ENCODE data around the gene STON1.
A peak's percentile ranks its signal among the peaks of the same experiment; 100 is the strongest.
"Not testable (repeated sequence)": the region's sequence is repeated elsewhere in the genome, so short reads cannot be mapped to it uniquely, and the experiment has no call there.

Gene STON1

DNA sequence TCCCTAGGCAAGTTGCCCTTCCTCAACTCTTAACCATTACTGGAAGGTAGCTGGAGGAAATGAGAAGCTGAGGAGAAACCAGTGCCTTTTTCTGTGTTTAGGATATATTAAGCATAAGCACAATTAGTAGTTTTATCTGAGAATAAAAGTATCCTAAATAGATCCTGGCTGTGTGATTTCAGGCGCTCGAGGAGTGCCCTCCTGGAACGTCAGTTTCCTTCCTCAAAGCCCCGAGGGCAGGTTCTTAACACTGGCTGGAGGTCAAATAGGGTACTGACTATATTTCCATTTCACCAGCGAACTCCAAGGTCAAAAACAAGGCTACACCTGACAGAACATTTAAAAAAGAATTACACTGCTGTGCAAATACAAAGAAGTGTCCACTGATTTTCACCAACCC is 1.5 kb upstream of the STON1 start:
- no peak for DNase-seq

DNA sequence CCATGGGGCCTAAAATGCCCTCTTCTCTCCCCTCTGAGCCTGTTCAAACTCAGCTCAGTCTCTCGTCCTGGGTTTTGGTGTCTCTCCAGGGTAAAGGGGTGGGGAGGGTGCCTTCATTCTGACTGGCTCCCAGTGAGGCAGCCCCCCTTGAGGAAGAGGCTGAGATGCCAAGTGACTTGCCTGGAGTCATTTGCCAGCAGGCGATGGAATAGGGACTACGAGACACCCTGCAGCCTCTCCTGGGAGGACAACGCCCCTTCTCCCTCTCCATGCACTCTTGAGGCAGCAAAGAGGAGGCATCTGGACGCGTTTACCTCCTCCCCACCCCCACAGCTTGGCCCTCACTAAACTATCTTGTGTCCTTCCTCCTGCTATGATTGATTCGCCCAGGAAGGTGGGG is 760 bp upstream of the STON1 start:
- no peak for DNase-seq

DNA sequence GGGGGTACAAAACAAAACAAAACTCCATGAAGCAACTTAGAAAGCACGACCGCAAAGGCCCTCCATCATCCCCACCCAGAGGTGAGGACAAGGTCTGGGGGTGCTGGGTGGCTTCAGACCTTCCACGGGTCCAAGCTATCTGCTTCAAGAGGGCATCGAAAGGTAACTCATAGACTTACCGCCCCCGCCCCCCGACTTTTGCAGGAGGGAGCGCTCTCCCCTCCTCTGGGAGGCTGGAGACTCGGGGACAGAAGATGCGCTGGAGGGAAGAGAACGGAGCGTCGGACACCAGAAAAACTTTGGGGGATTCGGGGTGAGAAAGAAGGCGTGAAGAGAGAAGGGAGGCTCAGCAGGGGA is 300 bp upstream of the STON1 start:
- peak; percentile 58 for DNase-seq

DNA sequence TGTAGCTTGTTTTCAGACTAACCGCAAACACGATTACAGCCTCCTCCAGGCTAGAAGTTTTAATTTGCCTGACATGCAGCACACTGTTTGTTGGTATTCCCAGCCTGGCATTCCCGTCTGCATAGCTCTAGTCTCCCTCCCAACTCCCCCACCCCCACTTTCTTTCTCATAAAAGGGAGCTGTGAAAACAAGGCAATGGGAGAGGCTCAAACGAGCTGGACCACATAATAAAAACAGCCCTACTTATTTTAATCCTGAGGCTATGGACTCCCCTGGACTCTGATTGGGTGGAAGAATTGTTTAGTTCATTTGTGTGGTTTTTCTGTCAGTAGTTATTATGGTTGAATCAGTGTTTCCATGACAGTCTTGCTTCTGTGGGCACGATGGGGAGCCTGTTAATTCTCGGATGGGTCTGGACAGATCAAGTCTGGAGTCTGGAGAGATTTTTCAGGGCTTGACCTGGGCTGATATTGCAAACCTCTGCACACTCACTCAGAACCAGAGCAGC is 1.2 kb downstream of the STON1 start:
- DNase-seq: no peak

DNA sequence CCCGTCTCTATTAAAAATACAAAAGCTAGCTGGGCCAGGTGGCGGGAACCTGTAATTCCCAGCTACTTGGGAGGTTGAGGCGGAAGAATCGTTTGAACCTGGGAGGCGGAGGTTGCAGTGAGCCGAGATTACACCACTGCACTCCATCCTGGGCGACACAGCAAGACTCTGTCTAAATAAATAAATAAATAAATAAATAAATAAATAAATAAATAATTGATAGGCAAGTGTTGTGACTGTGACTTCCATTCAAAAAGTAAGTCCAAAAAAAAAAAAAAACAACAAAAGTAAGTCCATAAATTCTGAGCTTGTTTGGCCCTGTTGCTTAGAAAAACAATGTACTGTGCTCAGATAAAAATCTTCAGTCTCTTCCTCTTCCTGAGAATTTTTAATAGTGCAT is 2.2 kb downstream of the STON1 start:
- DNase-seq: no peak

DNA sequence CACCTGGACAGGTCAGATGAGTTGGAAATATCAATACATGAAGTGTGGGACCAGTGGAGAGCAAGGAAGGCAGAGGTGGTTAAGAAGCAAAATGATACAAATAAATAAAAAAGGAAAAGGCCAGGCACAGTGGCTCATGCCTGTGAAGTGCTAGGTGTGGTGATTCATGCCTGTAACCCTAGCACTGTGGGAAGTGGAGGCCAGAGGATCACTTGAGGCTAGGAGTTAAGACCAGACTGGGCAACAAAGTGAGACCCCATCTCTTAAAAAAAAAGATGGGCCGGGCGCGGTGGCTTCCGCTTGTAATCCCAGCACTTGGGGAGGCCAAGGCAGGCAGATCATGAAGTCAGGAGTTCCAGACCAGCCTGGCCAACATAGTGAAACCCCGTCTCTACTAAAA is 2.9 kb downstream of the STON1 start:
- DNase-seq: no peak

DNA sequence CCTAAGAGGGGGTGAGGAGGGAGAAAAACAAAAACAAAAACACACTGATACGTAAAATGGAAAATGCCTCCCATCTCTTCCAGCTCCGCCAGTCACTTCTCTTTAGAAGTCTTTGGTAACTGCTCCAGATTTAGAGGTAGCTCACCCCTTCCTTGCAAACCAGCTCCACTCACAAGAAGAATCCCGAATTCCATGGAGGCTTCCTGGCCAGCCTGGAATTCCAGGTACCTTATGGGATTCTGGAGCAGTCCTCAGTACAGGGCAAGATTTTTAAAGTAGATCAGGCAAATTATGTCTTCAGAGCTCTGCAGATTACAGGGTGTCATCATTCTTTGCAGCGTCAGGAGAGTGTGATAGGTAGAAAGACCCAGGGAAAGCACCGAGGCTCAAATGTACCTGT is 4.8 kb downstream of the STON1 start:
- DNase-seq: no peak

DNA sequence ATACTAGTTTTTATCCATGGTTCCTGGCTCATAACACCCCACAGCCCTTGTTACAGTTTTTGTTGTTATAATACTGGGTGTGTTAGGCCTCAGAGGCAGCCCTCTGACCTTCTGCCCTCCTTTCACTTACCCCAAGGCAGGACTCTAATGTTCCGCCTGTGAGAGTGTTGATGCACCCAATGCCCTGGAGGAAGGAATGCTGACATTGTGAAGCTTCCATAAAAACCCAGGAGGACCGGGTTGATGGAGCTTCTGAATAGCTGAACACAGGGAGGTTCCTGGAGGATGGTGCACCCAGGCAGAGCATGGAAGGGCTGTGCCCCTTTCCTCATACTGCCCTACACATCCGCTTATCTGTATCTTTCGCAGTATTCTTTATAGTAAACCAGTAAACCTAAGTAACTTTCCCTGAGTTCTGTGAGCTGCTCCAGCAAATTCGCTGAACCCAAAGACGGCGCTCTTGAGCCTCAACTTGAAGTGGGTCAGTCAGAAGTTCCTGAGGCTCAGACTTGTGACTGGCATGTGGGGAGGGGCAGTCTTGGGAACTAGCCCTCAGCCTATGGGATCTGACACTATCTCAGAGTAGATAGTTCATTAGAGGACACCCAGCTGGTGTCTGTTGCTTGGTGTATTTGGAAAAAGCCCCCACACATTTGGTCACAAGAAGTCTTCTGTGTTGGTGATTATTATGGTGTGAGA is 10.4 kb downstream of the STON1 start:
- DNase-seq: no peak

DNA sequence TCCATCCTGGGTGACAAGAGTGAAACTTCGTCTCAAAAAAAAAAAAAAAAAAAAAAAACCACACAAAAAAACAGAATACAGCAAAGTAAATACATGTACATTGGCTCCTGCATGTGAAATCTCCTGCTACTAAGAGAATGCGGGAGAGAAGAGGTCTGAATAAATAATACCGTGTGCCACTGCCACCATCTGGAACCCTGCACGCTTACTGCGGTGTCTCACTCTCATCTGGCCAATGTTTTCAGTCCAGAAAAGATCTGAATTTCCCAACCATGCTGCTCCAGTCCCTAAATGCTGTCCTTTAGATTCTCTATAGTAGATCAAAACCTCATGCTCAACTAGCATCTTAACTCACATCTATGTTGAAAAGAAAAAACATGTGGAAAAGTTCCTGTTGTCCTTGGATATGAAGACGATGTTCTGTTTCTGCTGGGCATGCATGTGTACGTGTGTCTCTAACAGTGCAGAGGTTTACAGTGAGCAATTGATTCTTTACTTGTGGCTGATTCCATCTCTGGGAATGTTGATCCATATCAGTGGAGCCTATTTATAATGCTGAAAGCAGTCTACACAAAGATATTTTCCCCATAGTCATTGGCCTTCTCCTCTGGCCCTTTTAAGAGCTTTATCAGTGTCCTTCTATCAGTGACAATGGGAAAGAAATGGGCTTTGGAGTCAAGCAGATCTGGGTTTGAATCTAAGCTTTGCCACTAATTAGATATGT is 11.9 kb downstream of the STON1 start:
- no peak for DNase-seq

DNA sequence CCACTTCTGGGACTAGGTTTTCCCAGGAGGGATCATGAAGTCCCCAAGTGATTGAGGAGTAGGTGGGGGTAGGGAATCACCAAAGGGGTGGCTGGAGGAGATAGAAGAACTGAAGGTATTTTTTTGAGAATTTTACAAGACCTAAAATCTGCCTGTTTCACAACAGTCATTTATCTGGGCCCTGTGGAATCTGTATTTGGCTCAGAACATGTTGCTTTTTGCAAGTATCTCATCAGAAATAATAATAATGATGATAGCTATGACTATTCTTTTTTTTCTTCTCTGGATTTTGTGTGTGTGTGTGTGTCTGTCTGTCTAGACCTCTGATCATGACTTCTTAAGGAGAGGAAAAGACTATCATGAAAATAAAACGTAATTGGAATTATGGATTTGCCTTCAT is 13.9 kb downstream of the STON1 start:
- DNase-seq: no peak

DNA sequence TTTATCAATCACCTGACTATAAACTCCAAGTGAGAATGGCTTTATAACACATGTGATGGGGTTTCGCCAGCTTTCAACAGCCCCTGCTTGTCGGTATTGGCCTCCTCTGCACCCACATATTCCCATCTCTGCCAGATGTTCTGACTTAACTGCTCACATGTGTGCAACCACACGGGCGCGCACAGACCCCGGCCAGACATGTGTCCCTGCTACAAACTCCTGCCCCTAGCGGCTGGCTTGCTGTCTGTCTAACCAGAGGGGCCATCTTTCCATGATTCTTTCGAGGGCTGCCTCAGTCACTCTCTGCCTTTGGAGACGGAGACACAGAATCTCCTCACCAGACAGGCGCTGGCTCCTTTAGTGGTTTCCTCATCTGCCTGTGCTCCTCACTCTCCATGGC is 15.3 kb downstream of the STON1 start:
- no peak for DNase-seq

DNA sequence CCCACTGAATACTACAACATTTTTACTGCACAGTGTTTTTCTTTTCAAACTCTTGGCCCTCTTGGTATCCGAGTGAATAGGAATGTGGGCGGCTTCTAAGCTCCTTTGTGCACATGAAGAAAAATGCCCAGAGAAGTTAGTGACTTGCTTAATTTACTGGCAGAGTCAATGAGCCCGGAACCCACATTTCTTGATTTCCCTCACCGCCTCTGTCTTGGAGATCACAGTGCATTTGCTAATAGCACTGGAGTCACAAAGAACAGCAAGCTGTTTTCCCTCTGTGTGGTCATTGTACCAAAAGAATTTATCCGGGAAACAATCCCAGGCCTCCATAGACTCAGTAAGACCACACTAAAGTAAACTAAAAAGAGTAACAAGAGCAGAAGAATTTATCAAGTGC is 18.9 kb downstream of the STON1 start:
- DNase-seq: no peak

DNA sequence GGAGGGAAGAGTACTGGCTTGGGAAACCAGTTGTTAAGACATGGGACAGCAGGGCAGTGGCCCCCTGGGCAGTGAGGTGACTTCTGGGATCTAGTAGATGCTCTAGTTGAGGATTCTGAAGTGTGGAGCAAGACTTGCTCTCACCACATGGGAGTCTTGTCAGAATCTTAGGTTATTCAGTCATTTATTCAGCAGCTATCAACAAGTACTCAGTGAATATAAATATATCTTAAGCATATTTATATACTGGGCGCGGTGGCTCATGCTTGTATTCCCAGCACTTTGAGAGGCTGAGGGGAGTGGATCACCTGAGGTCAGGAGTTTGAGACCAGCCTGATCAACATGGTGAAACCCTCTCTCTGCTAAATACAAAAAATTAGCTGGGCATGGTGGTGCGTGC is 20.0 kb downstream of the STON1 start:
- no peak for DNase-seq

DNA sequence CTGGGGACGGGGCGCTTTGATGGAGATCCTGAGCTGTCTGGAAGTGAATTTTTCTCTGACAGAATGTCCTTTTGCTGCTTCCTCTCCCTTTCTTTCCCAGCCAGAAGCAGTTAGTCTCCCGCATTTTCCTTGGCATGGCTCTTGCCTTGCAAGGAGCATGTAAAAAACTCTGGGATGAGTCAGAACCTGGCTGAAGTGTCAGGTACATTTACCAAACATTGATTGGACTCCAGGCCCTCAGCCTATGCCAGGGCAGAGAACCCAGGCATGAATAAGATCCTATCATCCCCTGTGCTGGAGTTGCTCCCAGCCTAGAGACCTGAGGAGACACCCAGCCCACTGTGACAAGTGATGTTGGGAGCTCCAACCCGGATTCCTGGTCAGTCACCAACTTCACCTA is 21.6 kb downstream of the STON1 start:
- DNase-seq: no peak

DNA sequence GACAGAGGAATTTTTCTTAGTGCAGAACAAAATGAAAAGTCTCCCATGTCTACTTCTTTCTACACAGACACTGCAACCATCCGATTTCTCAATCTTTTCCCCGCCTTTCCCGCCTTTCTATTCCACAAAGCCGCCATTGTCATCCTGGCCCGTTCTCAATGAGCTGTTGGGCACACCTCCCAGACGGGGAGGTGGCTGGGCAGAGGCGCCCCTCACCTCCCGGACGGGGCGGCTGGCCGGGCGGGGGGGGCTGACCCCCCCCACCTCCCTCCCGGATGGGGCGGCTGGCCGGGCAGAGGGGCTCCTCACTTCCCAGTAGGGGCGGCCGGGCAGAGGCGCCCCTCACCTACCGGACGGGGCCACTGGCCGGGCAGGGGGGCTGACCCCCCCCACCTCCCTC is 25.1 kb downstream of the STON1 start:
- DNase-seq: not testable (repeated sequence)

DNA sequence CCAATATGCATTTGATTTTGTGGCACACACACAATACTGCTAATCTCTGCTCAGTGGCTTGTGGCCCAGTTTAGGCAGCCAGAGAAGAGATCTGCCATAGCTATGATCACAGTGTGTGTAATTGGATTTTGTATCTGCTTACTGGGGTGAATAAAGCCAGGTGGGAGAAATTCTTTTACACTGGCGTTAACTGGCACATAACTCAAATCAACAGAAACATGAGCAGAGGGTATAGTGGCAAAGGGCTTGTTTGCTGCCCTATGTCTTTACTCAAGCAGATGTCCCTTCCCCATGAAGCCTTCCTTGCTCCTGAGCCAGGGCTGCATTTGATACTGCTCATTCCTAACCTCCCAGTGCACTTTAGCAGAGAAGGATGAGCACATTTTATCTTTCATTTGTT is 28.5 kb downstream of the STON1 start:
- DNase-seq: no peak

DNA sequence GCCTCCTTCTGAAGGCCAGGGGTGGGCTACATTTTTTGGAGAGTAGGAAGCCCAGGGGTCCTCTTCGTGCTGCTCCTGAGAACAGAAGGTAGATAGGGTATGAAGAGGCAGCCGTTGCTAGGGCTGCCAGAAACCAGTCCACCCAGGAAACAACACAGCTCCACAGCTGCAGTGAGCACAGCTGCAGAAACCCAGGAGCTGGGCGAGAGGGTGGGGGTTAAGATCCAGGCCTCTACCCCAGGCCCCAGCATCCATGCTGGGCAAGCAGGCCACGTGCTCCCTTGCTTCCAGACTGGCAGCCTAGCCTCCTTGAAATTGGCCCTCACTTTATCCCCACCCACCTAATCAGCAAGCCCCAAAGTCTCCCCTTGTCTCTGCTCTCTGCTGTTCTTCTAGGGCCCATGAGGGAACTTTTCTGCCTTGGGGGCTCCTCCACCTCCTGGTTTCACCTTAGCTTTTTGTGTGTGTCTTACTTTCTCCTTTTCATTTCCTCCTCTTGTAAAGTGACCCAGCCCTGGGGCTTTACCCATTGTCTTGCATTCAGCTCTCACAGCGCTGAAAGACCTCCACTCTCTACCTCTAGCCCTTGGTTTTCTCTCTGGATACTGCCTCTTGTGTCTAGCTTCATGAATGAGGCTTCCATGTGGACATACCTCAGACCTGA is 30.7 kb downstream of the STON1 start:
- DNase-seq: no peak

DNA sequence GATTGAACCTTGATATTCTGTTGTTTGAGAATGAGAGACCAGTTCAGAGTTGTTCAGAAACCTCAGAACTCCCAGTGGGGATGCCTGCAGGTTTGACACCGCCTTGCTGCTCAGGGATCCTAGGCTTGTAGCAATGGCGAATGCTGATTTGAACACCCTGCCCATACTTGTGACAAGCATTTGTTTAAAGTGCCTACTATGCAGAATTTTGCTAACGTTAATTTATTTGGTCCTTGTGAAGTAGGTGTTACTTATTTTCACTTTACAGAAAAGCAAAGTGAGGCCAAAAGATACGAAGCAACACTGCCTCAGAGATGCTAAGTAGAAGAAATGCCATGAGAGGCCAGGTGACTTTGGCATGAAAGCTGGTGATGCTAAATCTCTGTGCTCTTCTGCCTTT is 32.3 kb downstream of the STON1 start:
- DNase-seq: no peak

DNA sequence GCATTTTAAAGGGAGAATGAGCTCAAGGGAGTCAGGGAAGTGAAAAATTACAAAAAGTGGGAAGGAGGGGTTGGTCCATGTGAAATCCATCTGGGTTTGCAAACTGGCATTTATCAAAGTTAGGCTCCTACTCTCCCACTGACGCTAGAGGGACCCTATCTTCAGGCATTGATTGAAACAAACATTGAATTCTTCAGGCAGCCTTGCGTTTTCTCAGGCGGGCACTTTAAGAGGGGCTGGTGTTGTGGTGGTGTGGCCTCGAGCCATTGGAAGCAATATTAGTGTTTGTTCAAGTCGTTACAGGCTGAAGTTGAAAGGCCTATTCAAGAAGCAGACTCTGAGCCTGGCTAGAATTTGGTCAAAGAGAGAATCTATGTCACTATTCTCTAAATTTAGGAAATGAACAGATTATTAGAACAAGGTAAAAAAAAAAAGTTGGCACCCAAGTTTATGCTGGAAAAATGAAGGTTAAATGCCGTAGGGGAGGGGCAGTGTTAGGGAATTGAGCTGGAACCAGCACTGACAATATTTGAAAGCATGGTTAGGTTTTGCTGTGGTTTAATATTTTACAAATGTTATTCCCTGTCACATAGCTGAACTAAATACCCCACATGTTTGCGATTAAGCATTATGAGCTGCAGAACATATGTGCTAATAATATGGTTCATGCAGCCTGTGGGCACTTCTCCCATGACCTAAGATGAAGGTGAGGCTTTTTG is 36.8 kb downstream of the STON1 start:
- DNase-seq: no peak

DNA sequence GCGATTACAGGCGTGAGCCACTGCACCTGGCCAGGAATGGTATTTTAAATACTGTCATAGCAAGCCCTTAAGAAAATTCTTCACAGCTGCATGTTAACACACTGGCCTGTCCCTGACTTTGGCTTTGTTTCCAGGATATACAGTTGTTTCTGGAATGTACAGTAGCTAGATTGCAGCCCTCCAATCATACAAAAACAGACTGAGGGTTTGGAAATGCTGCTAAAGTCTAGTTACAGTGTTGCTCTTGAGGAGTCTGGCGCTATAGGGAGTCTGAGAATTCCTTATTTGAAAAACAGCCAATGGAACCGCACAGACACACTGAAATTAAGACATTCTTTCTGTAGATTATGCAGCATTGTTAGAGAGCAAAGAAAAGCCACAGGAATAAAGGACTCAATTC is 37.7 kb downstream of the STON1 start:
- DNase-seq: no peak

DNA sequence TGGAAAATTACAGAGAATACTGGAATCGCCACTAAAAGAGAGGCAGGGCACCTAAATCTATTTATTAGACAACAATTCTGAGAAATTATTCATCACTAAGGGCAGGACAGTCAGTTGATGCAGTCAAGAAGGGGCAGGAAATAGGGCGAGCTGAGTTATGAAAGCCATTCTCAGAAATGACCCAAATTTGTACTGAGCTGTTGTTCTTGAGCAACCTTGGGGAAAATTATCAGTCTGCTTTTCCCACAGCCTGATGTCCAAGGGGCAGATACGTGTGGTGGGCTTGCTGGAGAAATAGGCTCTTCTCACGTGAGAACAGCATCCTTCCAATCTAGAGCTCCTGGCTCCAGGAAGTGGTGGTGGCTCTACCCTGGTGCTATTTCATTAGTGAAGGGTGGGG is 38.6 kb downstream of the STON1 start:
- no peak for DNase-seq

DNA sequence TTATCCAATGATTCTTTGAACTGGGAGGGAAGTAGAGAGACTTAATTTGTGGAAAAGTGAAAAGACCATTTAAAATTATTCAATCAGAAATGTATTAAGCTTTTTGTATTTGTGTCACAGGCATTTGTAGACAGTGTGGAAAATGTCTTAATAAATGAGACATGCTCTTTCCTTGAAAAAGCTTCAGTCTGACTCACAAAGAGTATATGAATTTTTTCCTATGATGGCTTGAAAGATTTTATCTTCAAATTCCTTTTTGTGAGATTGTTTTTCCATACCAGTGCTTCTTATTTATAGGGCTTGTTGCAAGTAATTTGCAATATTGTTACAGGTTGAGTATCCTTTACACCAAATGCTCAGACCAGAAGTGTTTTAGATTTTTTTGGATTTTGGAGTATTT is 39.5 kb downstream of the STON1 start:
- no peak for DNase-seq

DNA sequence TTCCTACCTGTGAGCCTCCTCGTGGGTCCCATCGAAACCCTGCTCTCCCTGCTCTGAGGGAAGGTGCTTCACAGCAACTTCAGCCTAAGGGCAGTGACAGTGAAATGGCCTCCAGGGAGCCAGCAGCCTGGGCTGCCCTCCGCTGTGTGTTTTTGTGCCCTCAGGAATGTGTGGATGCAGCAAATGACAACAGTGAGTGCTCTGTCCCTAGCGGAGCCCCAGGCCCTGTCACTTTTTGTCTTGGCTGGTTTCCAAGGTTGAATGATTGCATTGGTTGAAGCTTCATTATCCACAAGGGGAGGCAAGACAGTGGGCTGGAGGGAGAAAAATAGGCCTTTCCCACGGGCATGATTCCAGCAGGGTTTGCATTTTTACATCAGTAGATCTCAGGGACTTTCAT is 42.9 kb downstream of the STON1 start:
- DNase-seq: no peak
